ENCODE results near the gene ETS2. TPM values are rescaled to one million over a fixed set of nuclear protein-coding genes. Genes with fewer than 3 reads are reported as not detected.

ETS2 gene
- total and polyA plus RNA-seq, 2 of the 8 experiments (the other 6 are each of a cell fraction or from before 2014, with no cell fraction given): 11.0 to 45.1 TPM

- TF ChIP-seq POU5F1 (IDR thresholded peaks at IDR 0.05; ENCODE audit: low read depth, low read length) (no peak), GTF2F1 (IDR thresholded peaks at IDR 0.05; ENCODE audit: borderline replicate concordance, low read depth, low read length) (no peak), SRF (IDR thresholded peaks at IDR 0.05; ENCODE audit: low read depth, low read length) (no peak), ZNF274 (IDR thresholded peaks at IDR 0.05; ENCODE audit: borderline replicate concordance, extremely low read depth, low read length) (no peak), SP2 (IDR thresholded peaks at IDR 0.05; ENCODE audit: low read length) (no peak), EP300 (IDR thresholded peaks at IDR 0.05; ENCODE audit: borderline replicate concordance in 1 of 2, low read depth in 2 of 2, low read length in 2 of 2) (no peak), CHD7 (IDR thresholded peaks at IDR 0.05; ENCODE audit: insufficient replicate concordance, low read length) (no peak)
These were observed 5.5 kb upstream of the ETS2 start (continued) for GRCh38 chr21:38800046-38800758.
